ENCODE measurements around the gene SRSF3.

The SRSF3 gene

GRCh38 chr6:36556281-36556680, 37.9 kb upstream of the SRSF3 start:
- no peak overlapping the region for H3K4me2 ChIP-seq (ENCODE audit: low read length)
- H3K9me3 ChIP-seq (ENCODE audit: control insufficient read depth, low read length), result no peaks in the 10 kb centered on the region
- H3K79me2 ChIP-seq, result no peaks in the 10 kb centered on the region
- H3K27ac ChIP-seq, result no peak overlapping the region
- no peaks in the 10 kb centered on the region for H3K4me1 ChIP-seq
- H2AFZ ChIP-seq, result no peak overlapping the region
- no peak for TF ChIP-seq CTCF (IDR thresholded peaks at IDR 0.05)
- no peak overlapping the region for H3K9ac ChIP-seq
- H3K36me3 ChIP-seq (ENCODE audit: control insufficient read depth, insufficient read depth, low read length), result no peaks in the 10 kb centered on the region
- no peaks in the 10 kb centered on the region for H3K27me3 ChIP-seq (ENCODE audit: control insufficient read depth, insufficient read depth, low read length)
- no peak overlapping the region for H3K4me3 ChIP-seq (ENCODE audit: low read depth, low read length)

- Histone ChIP-seq H3K9me3 (ENCODE audit: control insufficient read depth, low read length) (no peaks in the 10 kb centered on the region), H3K4me2 (ENCODE audit: low read length) (no peak overlapping the region), H2AFZ (no peak overlapping the region), H3K27ac (no peak overlapping the region), H3K4me3 (ENCODE audit: low read depth, low read length) (no peak overlapping the region), H3K4me1 (no peaks in the 10 kb centered on the region), H3K27me3 (ENCODE audit: control insufficient read depth, insufficient read depth, low read length) (no peaks in the 10 kb centered on the region), H3K79me2 (no peaks in the 10 kb centered on the region), H3K9ac (no peak overlapping the region), H3K36me3 (ENCODE audit: control insufficient read depth, insufficient read depth, low read length) (no peaks in the 10 kb centered on the region)
- no peak for TF ChIP-seq CTCF (IDR thresholded peaks at IDR 0.05)
Measured at GRCh38 chr6:36559011-36559793, 35.0 kb upstream of the SRSF3 start.

DNA sequence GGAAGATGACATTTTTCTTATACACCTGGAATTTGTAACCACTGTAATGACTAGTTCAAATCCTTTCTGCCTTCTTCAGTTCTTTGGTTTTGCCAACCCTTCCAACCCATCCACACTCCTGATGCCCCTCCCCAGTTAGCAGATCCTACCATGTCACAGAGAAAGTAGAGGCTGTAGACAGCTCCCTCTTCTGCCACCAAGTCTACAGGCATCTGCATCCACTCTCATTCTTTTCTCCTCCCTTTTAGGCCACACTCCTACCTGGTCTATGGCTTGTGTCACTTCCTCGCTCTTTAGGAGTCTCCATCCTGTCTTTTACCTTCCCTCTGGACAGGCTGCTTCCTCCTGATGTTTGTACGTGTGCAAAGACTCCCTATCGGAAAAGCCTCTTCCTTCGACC, 33.3 kb upstream of the SRSF3 start:
- Histone ChIP-seq H3K79me2 (no peaks in the 10 kb centered on the region), H3K4me2 (ENCODE audit: low read length) (no peak overlapping the region), H2AFZ (no peak overlapping the region), H3K4me1 (no peaks in the 10 kb centered on the region), H3K27me3 (ENCODE audit: control insufficient read depth, insufficient read depth, low read length) (no peaks in the 10 kb centered on the region), H3K9me3 (ENCODE audit: control insufficient read depth, low read length) (no peaks in the 10 kb centered on the region), H3K36me3 (ENCODE audit: control insufficient read depth, insufficient read depth, low read length) (no peaks in the 10 kb centered on the region), H3K27ac (no peak overlapping the region), H3K4me3 (ENCODE audit: low read depth, low read length) (no peak overlapping the region), H3K9ac (no peak overlapping the region)
- no peak for TF ChIP-seq CTCF (IDR thresholded peaks at IDR 0.05)

DNA sequence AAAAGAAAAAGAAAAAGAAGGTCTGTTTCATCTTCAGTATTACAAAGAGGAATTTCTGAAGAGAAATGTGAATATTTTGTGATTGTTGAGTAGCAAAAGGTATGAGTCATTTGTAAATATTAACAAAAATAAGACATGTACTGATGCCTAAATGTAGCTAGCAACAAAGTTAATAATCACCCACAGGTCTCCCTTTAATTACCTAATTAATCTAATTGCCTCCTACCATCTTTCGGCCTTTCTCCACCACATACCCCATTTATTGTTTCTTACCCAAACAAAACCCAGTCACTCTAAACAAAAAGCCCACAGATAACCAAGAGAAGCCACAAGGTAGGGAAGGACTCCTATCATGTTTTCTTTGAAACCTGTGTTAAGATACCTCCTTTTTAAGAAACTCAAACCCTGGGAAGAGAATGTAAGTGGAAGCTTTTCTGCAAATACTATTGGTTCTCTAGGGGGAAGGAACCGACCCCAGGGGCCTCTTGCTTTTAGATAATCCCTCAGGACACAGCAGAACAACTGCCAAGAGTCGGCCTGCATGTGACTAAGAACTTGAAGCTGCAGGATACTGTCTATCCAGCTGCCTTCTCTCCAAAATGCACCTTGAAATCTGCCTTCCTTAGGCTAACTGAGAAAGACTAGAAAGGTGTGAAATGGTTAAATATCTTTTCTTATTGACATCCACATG, 30.8 kb upstream of the SRSF3 start:
- no peak for TF ChIP-seq CTCF (IDR thresholded peaks at IDR 0.05)
- Histone ChIP-seq H3K4me2 (ENCODE audit: low read length) (no peak overlapping the region), H3K4me3 (ENCODE audit: low read depth, low read length) (no peak overlapping the region), H3K9ac (no peak overlapping the region), H3K9me3 (ENCODE audit: control insufficient read depth, low read length) (no peaks in the 10 kb centered on the region), H3K4me1 (no peaks in the 10 kb centered on the region), H3K27ac (no peak overlapping the region), H3K27me3 (ENCODE audit: control insufficient read depth, insufficient read depth, low read length) (no peaks in the 10 kb centered on the region), H3K79me2 (no peaks in the 10 kb centered on the region), H2AFZ (no peak overlapping the region), H3K36me3 (ENCODE audit: control insufficient read depth, insufficient read depth, low read length) (no peaks in the 10 kb centered on the region)
